Central memory CD4-positive, alpha-beta T cell (primary cell): Measurements from ENCODE around the gene SUSD6.
A peak's percentile ranks its signal among the peaks of the same experiment; 100 is the strongest.

ENCODE experiments used
- DNase-seq: peaks from one replicate; pipeline ENCODE4 v3.0.0; 2022

Gene SUSD6

GRCh38 chr14:69651664-69652063 is 40.3 kb downstream of the SUSD6 start:
- DNase-seq, result no peak

- DNase-seq, result no peak
These were observed 41.7 kb downstream of the SUSD6 start for GRCh38 chr14:69652942-69653684.

DNA sequence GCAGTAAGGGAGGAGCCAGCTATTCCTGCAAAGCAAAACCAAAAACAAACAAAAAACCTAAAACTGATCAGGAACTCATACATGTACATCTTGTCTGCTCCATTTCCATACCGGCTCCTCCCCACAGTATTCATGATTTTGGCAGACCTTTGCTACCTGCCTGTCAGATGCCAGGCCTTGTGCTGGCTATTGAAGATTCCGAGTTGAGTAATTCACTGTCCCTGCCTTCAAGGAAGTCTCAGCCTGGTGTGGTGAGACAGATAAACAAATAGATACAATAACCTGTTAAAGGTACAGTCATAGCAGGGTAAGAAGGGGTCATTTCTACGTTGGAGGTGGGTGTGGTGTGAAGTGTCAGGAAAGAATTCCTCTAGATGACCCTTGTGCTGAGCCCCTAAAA is 42.7 kb downstream of the SUSD6 start:
- no peak for DNase-seq

- DNase-seq, result no peak
These were observed 46.6 kb downstream of the SUSD6 start for GRCh38 chr14:69657950-69658355.

DNA sequence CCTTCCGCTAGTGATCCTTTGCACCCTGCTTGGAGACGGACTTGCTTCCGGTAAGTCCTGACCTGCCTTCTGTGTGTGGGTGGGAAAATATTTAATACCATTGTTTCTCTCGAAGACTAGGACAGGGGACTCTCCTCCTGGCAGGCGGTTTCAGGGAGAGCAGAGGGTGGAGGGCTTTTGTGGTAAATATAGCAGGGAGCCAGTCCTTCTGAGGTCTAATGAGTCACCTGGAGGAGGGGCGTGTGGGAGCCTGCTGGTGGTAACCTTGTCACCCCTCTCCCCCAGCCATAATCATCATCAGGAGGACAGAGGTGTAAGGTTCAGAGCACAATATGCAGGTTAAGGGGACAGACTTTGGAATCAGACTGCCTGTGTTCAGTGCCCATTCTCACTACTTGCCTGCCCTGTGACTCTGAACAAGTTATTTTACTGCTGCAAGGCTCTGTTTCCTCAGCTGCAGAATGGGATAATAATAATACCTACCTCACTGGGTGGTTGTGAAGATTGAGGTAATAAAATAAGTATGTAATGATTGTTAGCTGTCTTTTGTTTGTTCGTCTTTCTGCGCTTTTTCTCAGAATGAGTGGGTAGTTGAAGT is 47.4 kb downstream of the SUSD6 start:
- no peak for DNase-seq

GRCh38 chr14:69660344-69661193 is 49.2 kb downstream of the SUSD6 start:
- no peak for DNase-seq

DNA sequence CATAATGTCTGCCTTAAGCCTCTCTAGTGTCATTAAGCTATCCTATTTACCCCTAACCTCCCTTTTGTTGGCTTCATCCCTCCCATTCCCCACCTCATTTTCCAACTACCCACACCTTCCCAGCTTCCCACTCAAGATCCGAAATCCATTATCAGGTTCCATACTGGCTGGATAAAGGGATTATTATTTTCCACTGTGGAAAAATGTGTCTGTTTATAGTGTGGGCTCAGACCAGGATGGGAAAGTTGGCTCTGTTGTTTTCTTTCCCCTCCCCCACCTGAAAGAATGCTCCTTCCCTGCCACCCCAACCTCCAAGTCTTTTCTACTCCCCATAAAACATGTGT is 49.8 kb downstream of the SUSD6 start:
- no peak for DNase-seq

DNA sequence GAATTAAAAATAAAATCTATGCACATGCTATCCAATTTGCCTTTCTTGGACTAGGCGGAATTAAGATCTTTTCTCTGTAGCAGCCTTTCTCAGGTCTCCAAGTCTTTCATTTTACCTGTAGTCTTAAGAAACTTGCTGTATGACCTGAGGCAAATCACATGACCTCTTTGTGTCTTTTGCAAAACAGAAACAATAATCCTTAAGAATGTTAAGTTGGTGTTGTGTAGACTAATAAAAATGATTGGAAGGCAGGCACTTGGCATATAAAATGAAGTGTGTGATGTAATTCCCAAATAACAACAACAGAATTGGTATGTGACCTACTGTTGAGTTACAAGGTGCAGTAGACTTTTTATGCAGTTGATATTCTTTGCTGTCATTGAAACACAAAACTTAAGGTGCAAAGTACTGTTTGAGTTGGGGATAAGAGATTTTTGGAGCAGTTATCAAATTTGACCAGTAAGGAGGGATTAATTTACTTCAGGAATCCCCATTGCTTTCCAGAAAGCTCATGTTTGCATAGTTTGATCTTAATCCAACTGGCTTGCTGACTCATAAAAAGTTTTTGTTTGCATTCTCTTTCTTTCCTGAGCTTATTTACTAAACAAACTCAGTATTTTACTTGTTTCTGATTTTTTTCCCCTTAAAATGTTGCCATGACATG is 51.4 kb downstream of the SUSD6 start:
- DNase-seq, result no peak

GRCh38 chr14:69663300-69663643 is 51.9 kb downstream of the SUSD6 start:
- DNase-seq, result no peak

DNA sequence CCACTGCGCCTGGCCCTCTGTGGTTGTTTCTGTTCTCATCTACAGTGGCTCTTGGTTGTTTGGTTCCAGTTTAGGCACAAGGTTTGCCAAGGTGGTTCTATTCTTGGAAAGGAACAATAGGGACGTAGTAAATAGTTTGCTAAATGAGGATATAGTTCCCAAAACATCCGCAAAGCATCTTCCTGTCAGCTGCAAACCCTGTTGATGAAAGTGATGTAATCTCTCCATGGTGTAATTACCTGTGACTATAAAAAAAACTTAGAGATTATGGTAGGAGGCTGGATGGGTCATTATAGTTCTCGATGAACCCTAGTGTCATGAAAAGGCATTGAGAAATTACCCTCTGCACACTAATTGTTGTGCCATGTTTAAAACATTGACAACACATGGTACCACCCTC is 52.9 kb downstream of the SUSD6 start:
- DNase-seq, result no peak

GRCh38 chr14:69664865-69665526 is 53.6 kb downstream of the SUSD6 start:
- DNase-seq, result no peak

GRCh38 chr14:69665631-69666030 is 54.2 kb downstream of the SUSD6 start:
- no peak for DNase-seq

- no peak for DNase-seq
These were observed 54.7 kb downstream of the SUSD6 start for GRCh38 chr14:69666112-69666511.

GRCh38 chr14:69666690-69667211 is 55.4 kb downstream of the SUSD6 start:
- DNase-seq, result no peak

- DNase-seq, result no peak
These were observed 56.5 kb downstream of the SUSD6 start for GRCh38 chr14:69667938-69668335.

- no peak for DNase-seq
These were observed 58.0 kb downstream of the SUSD6 start for GRCh38 chr14:69669375-69669774.

DNA sequence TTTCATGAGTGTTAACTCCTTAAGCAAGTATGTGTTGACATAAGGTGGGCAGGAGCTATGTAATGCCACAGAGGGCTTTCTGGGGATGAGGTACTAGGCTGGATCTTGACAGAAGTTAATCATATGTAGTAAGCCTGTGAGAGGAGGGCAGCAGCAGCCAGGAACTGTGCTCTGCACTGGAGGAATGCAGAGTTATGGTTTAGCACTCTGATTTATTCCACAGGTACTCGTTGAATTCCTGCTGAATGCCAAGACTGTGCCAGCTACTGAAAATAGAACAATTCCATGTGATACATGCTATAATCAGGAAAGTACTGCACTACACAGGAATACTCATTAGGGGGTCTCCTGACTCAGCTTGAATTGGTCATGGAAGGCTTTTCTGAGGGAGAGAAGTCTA is 58.7 kb downstream of the SUSD6 start:
- no peak for DNase-seq

DNA sequence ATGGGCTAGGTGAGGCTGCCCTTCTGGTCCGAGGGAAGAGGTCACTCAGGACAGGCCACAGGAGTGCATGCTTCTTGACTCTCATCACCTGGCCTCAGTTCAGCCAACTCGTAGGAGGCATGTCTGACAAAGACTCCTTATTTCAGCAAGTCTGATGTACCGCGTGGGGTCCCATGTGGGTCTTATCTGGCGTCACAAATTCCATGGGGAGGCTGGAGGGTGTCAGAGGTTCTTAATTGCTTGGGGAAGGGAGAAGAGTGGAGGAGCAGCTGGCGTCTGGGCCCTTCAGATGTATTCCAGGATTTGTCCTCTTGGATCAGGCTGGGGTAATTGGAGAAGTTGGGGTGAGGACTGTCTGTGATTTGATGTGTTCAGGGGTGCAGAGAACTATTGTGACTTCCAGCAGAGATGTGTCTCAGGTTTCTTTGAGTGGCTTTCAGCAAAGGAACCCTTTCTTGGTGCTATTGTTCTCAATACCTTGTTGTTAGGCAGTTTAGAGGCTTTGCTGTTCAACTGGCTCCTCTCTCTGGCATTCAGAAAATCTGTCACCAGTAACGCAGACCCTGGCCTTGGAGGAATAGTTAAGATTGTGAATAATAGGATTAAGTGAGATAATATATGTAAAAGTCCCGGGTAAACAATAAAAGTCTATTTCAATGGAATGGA is 60.1 kb downstream of the SUSD6 start:
- no peak for DNase-seq

GRCh38 chr14:69672356-69672755 is 61.0 kb downstream of the SUSD6 start:
- no peak for DNase-seq

DNA sequence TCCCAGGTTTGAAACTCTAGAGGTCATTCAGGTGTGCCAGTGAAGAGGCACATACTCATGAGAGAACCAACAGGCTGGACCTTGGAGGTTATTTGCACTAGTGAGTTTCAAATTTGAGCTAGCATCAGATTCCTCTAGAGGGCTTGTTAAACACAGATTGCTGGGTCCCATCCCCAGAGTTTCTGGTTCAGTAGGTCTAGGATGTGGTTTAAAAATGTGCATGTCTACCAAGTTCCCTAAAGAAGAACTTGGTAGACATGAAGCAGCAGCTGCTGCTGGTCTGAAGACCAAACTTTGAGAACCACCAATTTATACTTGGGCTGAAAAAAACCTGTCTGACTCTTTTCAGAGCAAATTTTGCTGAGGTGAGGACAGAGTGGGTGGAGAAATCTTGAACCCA is 61.7 kb downstream of the SUSD6 start:
- DNase-seq, result peak; percentile 21

GRCh38 chr14:69673578-69674305 is 62.3 kb downstream of the SUSD6 start:
- DNase-seq, result no peak
